HepG2 (cell line): Measurements from ENCODE around the gene BAZ2A. TPM values are rescaled to one million over a fixed set of nuclear protein-coding genes. Genes with fewer than 3 reads are reported as not detected.
A peak's percentile ranks its signal among the peaks of the same experiment; 100 is the strongest.

Experiments used
- ATAD3A ChIP-seq: sonication (generic); formaldehyde crosslinking; IDR thresholded peaks from 2 replicates; pipeline ENCODE4 v1.4.0; 2020; ENCODE audit warnings: missing genetic modification reagents
- MED1 ChIP-seq: sonication (generic); formaldehyde crosslinking; IDR thresholded peaks from 2 replicates; pipeline ENCODE4 v1.4.0; 2020; ENCODE audit warnings: missing genetic modification reagents
- MXI1 ChIP-seq: IDR thresholded peaks from 3 replicates; pipeline ENCODE4 v1.6.1; 2012; ENCODE audit warnings: low read depth, low read length, inconsistent platforms, borderline replicate concordance
- NONO ChIP-seq, 2 experiments: fragments of 450-650 bp in 1 of 2; sonication (generic) in 1 of 2; formaldehyde crosslinking in 1 of 2; IDR thresholded peaks in 1 of 2; conservative IDR thresholded peaks in 1 of 2; 2 replicates each; pipeline versions ENCODE4 v1.6.1 to v1.8.0; 2017 to 2022; ENCODE audit warnings: mild to moderate bottlenecking in 1 of 2, missing genetic modification reagents in 1 of 2, moderate library complexity in 1 of 2
- PHF8 ChIP-seq: sonication (generic); formaldehyde crosslinking; IDR thresholded peaks from 2 replicates; pipeline ENCODE4 v1.5.0; 2020; ENCODE audit warnings: missing genetic modification reagents
- RARA ChIP-seq: IDR thresholded peaks from 2 replicates; pipeline ENCODE4 v1.6.1; 2016; ENCODE audit warnings: missing genetic modification reagents, missing compliant biosample characterization
- RBFOX2 ChIP-seq: fragments of 200-400 bp; formaldehyde crosslinking; IDR thresholded peaks from 2 replicates; pipeline ENCODE4 v1.6.1; 2017; ENCODE audit warnings: low read depth, mild to moderate bottlenecking, low read length
- SKI ChIP-seq: fragments of 450-650 bp; IDR thresholded peaks from one replicate; pipeline ENCODE4 v1.6.1; 2018; ENCODE audit warnings: mild to moderate bottlenecking; ENCODE audit not compliant: partially characterized antibody
- SP1 ChIP-seq, 2 experiments: fragments of 450-650 bp in 1 of 2; sonication (generic) in 1 of 2; formaldehyde crosslinking in 1 of 2; IDR thresholded peaks; 2 replicates each; pipeline versions ENCODE4 v1.4.0 to v1.6.1; 2016 to 2020; ENCODE audit warnings: missing genetic modification reagents in 1 of 2
- TGIF2 ChIP-seq: IDR thresholded peaks from 2 replicates; pipeline ENCODE4 v1.6.1; 2016; ENCODE audit warnings: control low read depth, missing compliant biosample characterization
- ZBTB3 ChIP-seq: sonication (generic); formaldehyde crosslinking; IDR thresholded peaks from 2 replicates; pipeline ENCODE4 v1.4.0; 2020; ENCODE audit warnings: low read depth, mild to moderate bottlenecking, moderate library complexity, missing genetic modification reagents, borderline replicate concordance
- ZBTB7A ChIP-seq: sonication (generic); formaldehyde crosslinking; IDR thresholded peaks from 2 replicates; pipeline ENCODE4 v1.8.0; 2022; ENCODE audit warnings: mild to moderate bottlenecking, missing genetic modification reagents
- ZNF713 ChIP-seq: sonication (generic); formaldehyde crosslinking; IDR thresholded peaks from 2 replicates; pipeline ENCODE4 v1.4.0; 2020; ENCODE audit warnings: mild to moderate bottlenecking, missing genetic modification reagents
- ZNF768 ChIP-seq: sonication (generic); formaldehyde crosslinking; IDR thresholded peaks from 2 replicates; pipeline ENCODE4 v1.4.0; 2020; ENCODE audit warnings: missing genetic modification reagents
- ZNF777 ChIP-seq: sonication (generic); formaldehyde crosslinking; IDR thresholded peaks from 2 replicates; pipeline ENCODE4 v1.4.0; 2020; ENCODE audit warnings: missing genetic modification reagents
- polyA plus RNA-seq, 8 experiments: library from polyadenylated mRNA; depleted of rRNA in 3 of 8; stranded (reverse) in 7 of 8; unstranded in 1 of 8; fragments of >200 nt; fragmentation: Illumina TruSeq in 4 of 8; extraction: Trizol in 4 of 8; gene quantifications; 2 replicates each; pipeline versions ENCODE4 v1.2.1 to v1.2.3, GENCODE V29; 2011 to 2016; ENCODE audit warnings: low read depth in 4 of 8, missing spikeins in 1 of 8, mixed read lengths in 1 of 8; ENCODE audit not compliant: insufficient read depth in 1 of 8
- total RNA-seq, 5 experiments: library from RNA; depleted of rRNA; stranded (reverse); fragments of >200 nt; fragmentation: Illumina TruSeq; extraction: Trizol; gene quantifications; 2 replicates each; pipeline ENCODE4 v1.2.3, GENCODE V29; 2016; ENCODE audit warnings: low read depth in 1 of 5
- TF ChIP-seq, protein P1 (sequence below): sonication (generic); formaldehyde crosslinking; IDR thresholded peaks from 2 replicates; pipeline ENCODE4 v1.9.0; 2021; ENCODE audit warnings: missing genetic modification reagents, borderline replicate concordance
- TF ChIP-seq, protein P2 (sequence below): IDR thresholded peaks from 2 replicates; pipeline ENCODE4 v1.6.1; 2016; ENCODE audit warnings: missing genetic modification reagents, missing compliant biosample characterization
- TF ChIP-seq, protein P3 (sequence below): sonication (generic); formaldehyde crosslinking; IDR thresholded peaks from 2 replicates; pipeline ENCODE4 v1.5.1; 2020; ENCODE audit warnings: missing genetic modification reagents, mild to moderate bottlenecking, borderline replicate concordance
- TF ChIP-seq, protein P4 (sequence below): sonication (generic); formaldehyde crosslinking; IDR thresholded peaks from 2 replicates; pipeline ENCODE4 v1.5.0; 2020; ENCODE audit warnings: mild to moderate bottlenecking, missing genetic modification reagents, borderline replicate concordance

Gene BAZ2A
- total and polyA plus RNA-seq, 2 of the 13 experiments (the other 11 are each of a cell fraction or from before 2014, with no cell fraction given) = 21.8 to 73.5 TPM

DNA sequence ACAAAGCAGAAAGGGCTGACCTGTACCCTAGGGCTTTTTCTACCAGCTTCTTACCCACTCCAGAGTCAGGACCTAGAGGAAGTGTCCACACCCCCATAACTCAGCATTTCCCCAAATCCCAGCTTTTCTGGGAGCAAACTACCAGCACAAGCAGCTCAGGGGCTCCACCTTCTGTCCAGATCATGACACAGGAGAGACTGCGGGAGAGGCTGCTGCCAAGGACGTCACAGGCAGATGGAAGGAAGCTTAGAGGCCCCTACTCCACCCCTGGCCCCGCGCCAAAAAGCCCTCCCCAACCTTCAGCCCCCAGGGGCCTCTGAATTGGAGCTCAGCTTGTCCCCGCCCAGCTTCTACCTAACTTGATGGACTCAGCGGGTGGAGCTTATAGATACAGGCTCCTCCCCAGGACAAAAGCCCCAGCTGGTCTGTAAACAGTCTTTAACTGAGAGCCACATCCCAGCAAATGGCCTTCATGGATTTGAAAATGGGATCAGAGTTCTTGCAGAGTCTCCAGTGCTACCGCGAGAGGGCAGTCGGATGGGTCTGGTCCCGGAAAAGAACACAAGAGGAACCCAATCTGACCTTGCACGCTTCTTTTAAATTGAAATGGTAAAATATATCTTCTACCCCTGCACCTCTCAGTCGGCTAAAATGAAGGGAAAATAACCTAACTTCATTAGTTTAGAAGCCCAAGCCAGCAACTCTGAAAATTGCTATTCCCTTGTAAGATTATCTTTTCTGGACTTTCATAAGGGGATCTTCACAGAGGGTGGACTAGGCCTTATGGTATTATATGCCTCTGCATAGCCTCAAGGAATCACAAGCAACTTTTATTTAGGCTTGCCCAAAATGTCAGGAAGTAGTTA lies 6.8 kb upstream of the BAZ2A start (continued):
- TF ChIP-seq MXI1 = peak; percentile 70; the same call in 1 of the 3 replicates
- no peak for TF ChIP-seq ZBTB3 (CRISPR knock-in tag)
- TF ChIP-seq, protein P1, sequence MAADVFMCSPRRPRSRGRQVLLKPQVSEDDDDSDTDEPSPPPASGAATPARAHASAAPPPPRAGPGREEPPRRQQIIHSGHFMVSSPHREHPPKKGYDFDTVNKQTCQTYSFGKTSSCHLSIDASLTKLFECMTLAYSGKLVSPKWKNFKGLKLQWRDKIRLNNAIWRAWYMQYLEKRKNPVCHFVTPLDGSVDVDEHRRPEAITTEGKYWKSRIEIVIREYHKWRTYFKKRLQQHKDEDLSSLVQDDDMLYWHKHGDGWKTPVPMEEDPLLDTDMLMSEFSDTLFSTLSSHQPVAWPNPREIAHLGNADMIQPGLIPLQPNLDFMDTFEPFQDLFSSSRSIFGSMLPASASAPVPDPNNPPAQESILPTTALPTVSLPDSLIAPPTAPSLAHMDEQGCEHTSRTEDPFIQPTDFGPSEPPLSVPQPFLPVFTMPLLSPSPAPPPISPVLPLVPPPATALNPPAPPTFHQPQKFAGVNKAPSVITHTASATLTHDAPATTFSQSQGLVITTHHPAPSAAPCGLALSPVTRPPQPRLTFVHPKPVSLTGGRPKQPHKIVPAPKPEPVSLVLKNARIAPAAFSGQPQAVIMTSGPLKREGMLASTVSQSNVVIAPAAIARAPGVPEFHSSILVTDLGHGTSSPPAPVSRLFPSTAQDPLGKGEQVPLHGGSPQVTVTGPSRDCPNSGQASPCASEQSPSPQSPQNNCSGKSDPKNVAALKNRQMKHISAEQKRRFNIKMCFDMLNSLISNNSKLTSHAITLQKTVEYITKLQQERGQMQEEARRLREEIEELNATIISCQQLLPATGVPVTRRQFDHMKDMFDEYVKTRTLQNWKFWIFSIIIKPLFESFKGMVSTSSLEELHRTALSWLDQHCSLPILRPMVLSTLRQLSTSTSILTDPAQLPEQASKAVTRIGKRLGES = no peak
- TF ChIP-seq RARA (CRISPR knock-in tag) = peak; percentile 50; the same call in 1 of the 2 replicates
- TF ChIP-seq RBFOX2 = no peak
- TF ChIP-seq MED1 = peak; percentile 63
- TF ChIP-seq SKI = peak; percentile 35
- TF ChIP-seq ZBTB7A (CRISPR knock-in tag) = no peak
- TF ChIP-seq PHF8 = 0 out of 2 replicates have a peak, but pooled peaks have one; percentile 31
- no peak for TF ChIP-seq TGIF2 (CRISPR knock-in tag)
- TF ChIP-seq NONO (IDR thresholded peaks at IDR 0.05) = no peak
- peak; percentile 50; the same call in 1 of the 2 replicates for TF ChIP-seq NONO (CRISPR knock-in tag; conservative IDR thresholded peaks at IDR 0.05)
- TF ChIP-seq, protein P2, sequence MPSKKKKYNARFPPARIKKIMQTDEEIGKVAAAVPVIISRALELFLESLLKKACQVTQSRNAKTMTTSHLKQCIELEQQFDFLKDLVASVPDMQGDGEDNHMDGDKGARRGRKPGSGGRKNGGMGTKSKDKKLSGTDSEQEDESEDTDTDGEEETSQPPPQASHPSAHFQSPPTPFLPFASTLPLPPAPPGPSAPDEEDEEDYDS (CRISPR knock-in tag) = peak; percentile 92
- TF ChIP-seq ATAD3A = no peak
- no peak for TF ChIP-seq ZNF713
- no peak for TF ChIP-seq ZNF768 (CRISPR knock-in tag)
- TF ChIP-seq, protein P3, sequence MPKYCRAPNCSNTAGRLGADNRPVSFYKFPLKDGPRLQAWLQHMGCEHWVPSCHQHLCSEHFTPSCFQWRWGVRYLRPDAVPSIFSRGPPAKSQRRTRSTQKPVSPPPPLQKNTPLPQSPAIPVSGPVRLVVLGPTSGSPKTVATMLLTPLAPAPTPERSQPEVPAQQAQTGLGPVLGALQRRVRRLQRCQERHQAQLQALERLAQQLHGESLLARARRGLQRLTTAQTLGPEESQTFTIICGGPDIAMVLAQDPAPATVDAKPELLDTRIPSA = no peak; the same call in 1 of the 2 replicates
- TF ChIP-seq SP1 (IDR thresholded peaks at IDR 0.05) = no peak
- peak; percentile 87 for TF ChIP-seq SP1 (CRISPR knock-in tag; IDR thresholded peaks at IDR 0.05)
- TF ChIP-seq, protein P4, sequence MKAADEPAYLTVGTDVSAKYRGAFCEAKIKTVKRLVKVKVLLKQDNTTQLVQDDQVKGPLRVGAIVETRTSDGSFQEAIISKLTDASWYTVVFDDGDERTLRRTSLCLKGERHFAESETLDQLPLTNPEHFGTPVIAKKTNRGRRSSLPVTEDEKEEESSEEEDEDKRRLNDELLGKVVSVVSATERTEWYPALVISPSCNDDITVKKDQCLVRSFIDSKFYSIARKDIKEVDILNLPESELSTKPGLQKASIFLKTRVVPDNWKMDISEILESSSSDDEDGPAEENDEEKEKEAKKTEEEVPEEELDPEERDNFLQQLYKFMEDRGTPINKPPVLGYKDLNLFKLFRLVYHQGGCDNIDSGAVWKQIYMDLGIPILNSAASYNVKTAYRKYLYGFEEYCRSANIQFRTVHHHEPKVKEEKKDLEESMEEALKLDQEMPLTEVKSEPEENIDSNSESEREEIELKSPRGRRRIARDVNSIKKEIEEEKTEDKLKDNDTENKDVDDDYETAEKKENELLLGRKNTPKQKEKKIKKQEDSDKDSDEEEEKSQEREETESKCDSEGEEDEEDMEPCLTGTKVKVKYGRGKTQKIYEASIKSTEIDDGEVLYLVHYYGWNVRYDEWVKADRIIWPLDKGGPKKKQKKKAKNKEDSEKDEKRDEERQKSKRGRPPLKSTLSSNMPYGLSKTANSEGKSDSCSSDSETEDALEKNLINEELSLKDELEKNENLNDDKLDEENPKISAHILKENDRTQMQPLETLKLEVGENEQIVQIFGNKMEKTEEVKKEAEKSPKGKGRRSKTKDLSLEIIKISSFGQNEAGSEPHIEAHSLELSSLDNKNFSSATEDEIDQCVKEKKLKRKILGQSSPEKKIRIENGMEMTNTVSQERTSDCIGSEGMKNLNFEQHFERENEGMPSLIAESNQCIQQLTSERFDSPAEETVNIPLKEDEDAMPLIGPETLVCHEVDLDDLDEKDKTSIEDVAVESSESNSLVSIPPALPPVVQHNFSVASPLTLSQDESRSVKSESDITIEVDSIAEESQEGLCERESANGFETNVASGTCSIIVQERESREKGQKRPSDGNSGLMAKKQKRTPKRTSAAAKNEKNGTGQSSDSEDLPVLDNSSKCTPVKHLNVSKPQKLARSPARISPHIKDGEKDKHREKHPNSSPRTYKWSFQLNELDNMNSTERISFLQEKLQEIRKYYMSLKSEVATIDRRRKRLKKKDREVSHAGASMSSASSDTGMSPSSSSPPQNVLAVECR (CRISPR knock-in tag) = peak; percentile 68; the same call in 1 of the 2 replicates
- no peak for TF ChIP-seq ZNF777 (CRISPR knock-in tag)
